PC-9 (cell line): ENCODE data around the gene ZNF598. TPM values are rescaled to one million over a fixed set of nuclear protein-coding genes. Genes with fewer than 3 reads are reported as not detected.
"Not testable (repeated sequence)": the region's sequence is repeated elsewhere in the genome, so short reads cannot be mapped to it uniquely, and the experiment has no call there.

Source experiments
- BruUV-seq: library from RNA; stranded (reverse); fragments of 400-500 nt; replicated peaks from 2 replicates; lab custom pipeline; 2021; lab: Mats Ljungman, UMichigan
- CTCF ChIA-PET: fragments of 300-600 bp; sonication (Branson Sonifier 250); formaldehyde crosslinking; loops from one replicate; lab custom pipeline; 2022; ENCODE audit warnings: antibody characterized with exemption; lab: Charles Lee
- POLR2A ChIA-PET: fragments of 300-600 bp; sonication (Branson Sonifier 250); formaldehyde crosslinking; loops from one replicate; lab custom pipeline; 2022; ENCODE audit warnings: antibody characterized with exemption; ENCODE audit not compliant: unreplicated experiment; lab: Charles Lee
- DNase-seq, 2 experiments: peaks; one replicate each; pipeline versions ENCODE4 v3.0.0 to v3.0.0-alpha.2; 2015 to 2022; ENCODE audit warnings: mixed read lengths in 1 of 2
- H2AFZ ChIP-seq: fragments of 200-600 bp; sonication (generic); 2 replicates; pipeline ENCODE4 v1.8.1; 2017; ENCODE audit warnings: antibody characterized with exemption
- H3F3A ChIP-seq: fragments of 200-600 bp; sonication (generic); 2 replicates; pipeline ENCODE4 v1.8.1; 2017; ENCODE audit warnings: antibody characterized with exemption, mild to moderate bottlenecking, low read depth; ENCODE audit not compliant: insufficient read depth
- H3K27ac ChIP-seq: fragments of 200-600 bp; sonication (generic); 2 replicates; pipeline ENCODE4 v1.6.1; 2016; ENCODE audit warnings: mixed run types
- H3K27me3 ChIP-seq: fragments of 200-600 bp; sonication (generic); 2 replicates; pipeline ENCODE4 v1.6.1; 2016; ENCODE audit warnings: low read depth, mixed run types; ENCODE audit not compliant: insufficient read depth
- H3K36me3 ChIP-seq: fragments of 200-600 bp; sonication (generic); 2 replicates; pipeline ENCODE4 v1.6.1; 2016; ENCODE audit warnings: low read depth, mixed run types
- H3K4me1 ChIP-seq: fragments of 200-600 bp; sonication (generic); replicated peaks from 2 replicates; pipeline ENCODE4 v1.6.1; 2016; ENCODE audit warnings: mixed run types; ENCODE audit not compliant: insufficient read depth
- H3K4me2 ChIP-seq: fragments of 200-600 bp; sonication (generic); 2 replicates; pipeline ENCODE4 v1.6.1; 2017; ENCODE audit warnings: mixed run types
- H3K4me3 ChIP-seq: fragments of 200-600 bp; sonication (generic); 2 replicates; pipeline ENCODE4 v1.6.1; 2016; ENCODE audit warnings: mixed run types
- H3K79me2 ChIP-seq: fragments of 200-600 bp; sonication (generic); 2 replicates; pipeline ENCODE4 v1.6.1; 2017; ENCODE audit warnings: low read depth, mixed run types
- H3K9me2 ChIP-seq: fragments of 200-600 bp; sonication (generic); 2 replicates; pipeline ENCODE4 v1.8.1; 2017; ENCODE audit warnings: mild to moderate bottlenecking; ENCODE audit not compliant: insufficient read depth
- H3K9me3 ChIP-seq: fragments of 200-600 bp; sonication (generic); 2 replicates; pipeline ENCODE4 v1.8.1; 2016; ENCODE audit warnings: low read depth; ENCODE audit not compliant: insufficient read depth
- H4K20me1 ChIP-seq: fragments of 200-600 bp; sonication (generic); 2 replicates; pipeline ENCODE4 v1.8.1; 2017; ENCODE audit not compliant: insufficient read depth
- EZH2 ChIP-seq: fragments of 200-600 bp; sonication (generic); IDR thresholded peaks from 2 replicates; pipeline ENCODE4 v1.8.0; 2017; ENCODE audit warnings: antibody characterized with exemption, low read depth
- intact Hi-C: fragments of 100-400 bp; cut with micrococcal nuclease; formaldehyde crosslinking; loops from one replicate; pipeline ENCODE4 v1.10.0; 2022; ENCODE audit not compliant: unreplicated experiment
- total RNA-seq: library from RNA; stranded (reverse); gene quantifications from 2 replicates; pipeline ENCODE4 v1.2.3, GENCODE V29; 2021
- TF ChIP-seq, protein P1 (sequence below): fragments of 200-600 bp; sonication (generic); conservative IDR thresholded peaks from 2 replicates; pipeline ENCODE4 v1.6.1; 2017; ENCODE audit warnings: mixed run types, antibody characterized with exemption, mild to moderate bottlenecking, moderate library complexity

ZNF598 gene
- total RNA-seq, 1 experiment from 2014 or later: 72.5 TPM

- no peak overlapping the region for H3K4me2 ChIP-seq
- no peaks in the 10 kb centered on the region for H3K79me2 ChIP-seq
- ChIA-PET CTCF (no interaction called here), POLR2A (interaction anchor here (0.6 kb wide), 2 partner anchors 70 to 180 kb away, joined by 3 read pairs; partner anchors contain the start of genes PGP and RPS2)
- intact Hi-C loops: loop anchor here (1.0 kb wide), 1 partner anchor 8 kb away; no protein-coding TSS in a partner anchor
- no peaks in the 10 kb centered on the region for H3K9me3 ChIP-seq
- no peak overlapping the region for H3K27ac ChIP-seq
- peaks cover 3% of the 10 kb centered on the region; the same call in 1 of the 2 replicates for H3F3A ChIP-seq
- no peaks in the 10 kb centered on the region for H3K27me3 ChIP-seq
- TF ChIP-seq, protein P1, sequence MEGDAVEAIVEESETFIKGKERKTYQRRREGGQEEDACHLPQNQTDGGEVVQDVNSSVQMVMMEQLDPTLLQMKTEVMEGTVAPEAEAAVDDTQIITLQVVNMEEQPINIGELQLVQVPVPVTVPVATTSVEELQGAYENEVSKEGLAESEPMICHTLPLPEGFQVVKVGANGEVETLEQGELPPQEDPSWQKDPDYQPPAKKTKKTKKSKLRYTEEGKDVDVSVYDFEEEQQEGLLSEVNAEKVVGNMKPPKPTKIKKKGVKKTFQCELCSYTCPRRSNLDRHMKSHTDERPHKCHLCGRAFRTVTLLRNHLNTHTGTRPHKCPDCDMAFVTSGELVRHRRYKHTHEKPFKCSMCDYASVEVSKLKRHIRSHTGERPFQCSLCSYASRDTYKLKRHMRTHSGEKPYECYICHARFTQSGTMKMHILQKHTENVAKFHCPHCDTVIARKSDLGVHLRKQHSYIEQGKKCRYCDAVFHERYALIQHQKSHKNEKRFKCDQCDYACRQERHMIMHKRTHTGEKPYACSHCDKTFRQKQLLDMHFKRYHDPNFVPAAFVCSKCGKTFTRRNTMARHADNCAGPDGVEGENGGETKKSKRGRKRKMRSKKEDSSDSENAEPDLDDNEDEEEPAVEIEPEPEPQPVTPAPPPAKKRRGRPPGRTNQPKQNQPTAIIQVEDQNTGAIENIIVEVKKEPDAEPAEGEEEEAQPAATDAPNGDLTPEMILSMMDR: no peak
- TF ChIP-seq EZH2: no peak
- H2AFZ ChIP-seq: no peak overlapping the region
- no peaks in the 10 kb centered on the region for H4K20me1 ChIP-seq
- H3K4me1 ChIP-seq: peaks cover 15% of the 10 kb centered on the region
- H3K4me3 ChIP-seq: no peak overlapping the region
- no peaks in the 10 kb centered on the region for H3K9me2 ChIP-seq
- no peaks in the 10 kb centered on the region for H3K36me3 ChIP-seq
- no peak for DNase-seq
- TSS peak; percentile 69 for BruUV-seq
Observed at GRCh38 chr16:2034696-2035430, 25.2 kb upstream of the ZNF598 start.

GRCh38 chr16:2033909-2034695 is 24.5 kb upstream of the ZNF598 start:
- DNase-seq, H3F3A ChIP-seq, CTCF ChIA-PET, H3K4me3 ChIP-seq, H2AFZ ChIP-seq, H3K9me3 ChIP-seq, H3K27ac ChIP-seq, BruUV-seq, H3K27me3 ChIP-seq, H3K36me3 ChIP-seq, H3K9me2 ChIP-seq, H3K79me2 ChIP-seq, H4K20me1 ChIP-seq, H3K4me1 ChIP-seq: not testable (repeated sequence)
- H3K4me2 ChIP-seq: 0 out of 2 replicates have a peak overlapping the region, but pooled peaks have one; percentile 27
- intact Hi-C loops: loop anchor here (2.0 kb wide), 1 partner anchor 13 kb away; the partner anchor contains the start of genes NTHL1 and TSC2
- POLR2A ChIA-PET: interaction anchor here (0.6 to 1.0 kb wide), 3 partner anchors 13 to 120 kb away, joined by 3 to 4 read pairs (median 3); partner anchors contain the start of genes NTHL1 and TSC2

DNA sequence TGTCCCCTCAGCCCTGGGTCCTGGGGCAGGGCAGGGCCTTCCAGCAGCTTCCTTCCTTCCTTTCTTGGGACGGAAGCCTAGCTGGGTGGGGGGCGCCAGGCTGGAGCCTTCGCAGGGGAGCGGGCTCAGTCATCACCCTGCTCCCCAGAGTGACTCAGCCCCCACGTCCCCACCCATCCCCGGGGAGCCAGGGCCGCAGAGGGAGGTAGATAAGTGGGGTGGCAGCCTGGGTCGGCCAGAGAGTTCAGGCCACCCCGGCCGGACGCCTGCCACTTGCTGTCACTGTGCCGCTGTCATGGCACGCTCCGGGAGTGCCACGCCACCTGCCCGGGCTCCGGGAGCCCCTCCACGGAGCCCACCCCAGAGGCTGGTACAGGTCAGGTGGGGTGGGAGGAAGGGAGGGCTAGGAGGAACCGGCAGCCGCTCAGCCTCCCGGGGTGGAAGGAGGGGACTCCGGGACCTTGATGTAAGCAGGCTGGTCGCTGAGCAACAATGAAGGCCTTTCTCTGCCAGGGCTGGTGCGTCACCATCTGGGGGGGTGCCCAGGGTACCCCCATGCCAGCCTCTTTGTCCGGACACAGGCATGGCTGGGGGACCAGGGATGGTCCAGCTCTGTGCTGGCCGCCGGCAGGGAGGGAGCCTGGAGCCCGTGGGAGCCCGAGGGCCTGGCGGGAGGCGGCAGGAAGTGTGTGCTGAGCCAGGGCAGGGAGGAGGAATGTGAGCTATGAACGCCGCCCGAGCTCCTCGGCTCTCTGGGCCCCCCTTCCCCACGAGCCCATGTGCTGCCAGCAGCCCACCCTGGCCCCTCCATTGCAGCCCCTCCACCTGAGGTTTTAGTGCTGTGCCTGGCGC is 23.7 kb upstream of the ZNF598 start:
- Histone ChIP-seq H3K4me1 (peaks cover 10% of the 10 kb centered on the region), H3K4me3 (no peak overlapping the region), H2AFZ (no peak overlapping the region), H3K9me2 (no peaks in the 10 kb centered on the region), H3K4me2 (0 out of 2 replicates have a peak overlapping the region, but pooled peaks have one; percentile 27), H3K27me3 (no peaks in the 10 kb centered on the region), H3F3A (no peaks in the 10 kb centered on the region), H3K36me3 (no peaks in the 10 kb centered on the region), H4K20me1 (no peaks in the 10 kb centered on the region), H3K79me2 (no peaks in the 10 kb centered on the region), H3K9me3 (no peaks in the 10 kb centered on the region), H3K27ac (no peak overlapping the region)
- TF ChIP-seq EZH2: no peak
- TF ChIP-seq, protein P1: no peak
- POLR2A ChIA-PET: interaction anchor here (0.6 to 1.0 kb wide), 3 partner anchors 14 to 121 kb away, joined by 3 to 4 read pairs (median 3); partner anchors contain the start of genes NTHL1 and TSC2
- DNase-seq: peak in 1 of 2 experiments; percentile 71
- CTCF ChIA-PET: no interaction called here
- TSS peak; percentile 25 for BruUV-seq
- intact Hi-C loops: loop anchor here (2.0 kb wide), 1 partner anchor 14 kb away; the partner anchor contains the start of genes NTHL1 and TSC2
